Breast epithelium (tissue), 4 donors: ENCODE data around the gene CEP97. TPM values are rescaled to one million over a fixed set of nuclear protein-coding genes. Genes with fewer than 3 reads are reported as not detected.

Experiments
- DNase-seq, 2 donors: peaks; one replicate each; pipeline ENCODE4 v3.0.0-alpha.2; 2019; ENCODE audit warnings: low spot score in 2 of 2
- H3K27ac ChIP-seq, 2 donors: fragments of 200-600 bp; sonication (generic) in 1 of 2; one replicate each; pipeline ENCODE4 v1.5.1; 2016 to 2019; ENCODE audit warnings: mild to moderate bottlenecking in 1 of 2
- H3K27me3 ChIP-seq, 2 donors: fragments of 200-600 bp; sonication (generic) in 1 of 2; one replicate each; pipeline versions ENCODE4 v1.5.1 to v1.6.0; 2017 to 2019; ENCODE audit warnings: control low read depth in 1 of 2, mild to moderate bottlenecking in 1 of 2
- H3K36me3 ChIP-seq: fragments of 200-600 bp; one replicate; pipeline ENCODE4 v1.5.1; 2019
- H3K4me1 ChIP-seq, 2 donors: fragments of 200-600 bp; sonication (generic); one replicate each; pipeline ENCODE4 v1.5.1; 2016 to 2019; ENCODE audit warnings: control low read depth in 1 of 2
- H3K4me3 ChIP-seq, 3 donors: fragments of 200-600 bp; sonication (generic); 1 replicate in 2 of 3; 2 replicates in 1 of 3; pipeline ENCODE4 v1.5.1; 2016 to 2019; ENCODE audit warnings: mild to moderate bottlenecking in 3 of 3, moderate library complexity in 2 of 3
- H3K9me3 ChIP-seq, 2 donors: fragments of 200-600 bp; sonication (generic) in 1 of 2; one replicate each; pipeline ENCODE4 v1.5.1; 2016 to 2019; ENCODE audit warnings: control low read depth in 1 of 2
- CTCF ChIP-seq, 3 donors: fragments of 450-650 bp; IDR thresholded peaks; one replicate each; pipeline ENCODE4 v1.5.1; 2016 to 2017; ENCODE audit warnings: antibody characterized with exemption in 3 of 3, mild to moderate bottlenecking in 3 of 3, moderate library complexity in 3 of 3
- POLR2A ChIP-seq: fragments of 450-650 bp; IDR thresholded peaks from one replicate; pipeline ENCODE4 v1.6.1; 2016; ENCODE audit warnings: antibody characterized with exemption, mild to moderate bottlenecking, moderate library complexity
- POLR2AphosphoS5 ChIP-seq, 3 donors: sonication (generic); formaldehyde crosslinking; IDR thresholded peaks; one replicate each; pipeline ENCODE4 v1.6.1; 2017; ENCODE audit warnings: antibody characterized with exemption in 3 of 3
- intact Hi-C: fragments of 100-400 bp; cut with DNase I; formaldehyde crosslinking; loops from one replicate; pipeline ENCODE4 v1.15.1; 2023; ENCODE audit warnings: low total_unique reads
- total RNA-seq, 3 donors: library from RNA; depleted of rRNA; stranded (reverse); fragments of >200 nt; gene quantifications; one replicate each; pipeline ENCODE4 v1.1.0, GENCODE V29; 2016

CEP97 gene
- total RNA-seq, 3 donors from 2014 or later: 7.4 to 13.2 (median 12.1) TPM

DNA sequence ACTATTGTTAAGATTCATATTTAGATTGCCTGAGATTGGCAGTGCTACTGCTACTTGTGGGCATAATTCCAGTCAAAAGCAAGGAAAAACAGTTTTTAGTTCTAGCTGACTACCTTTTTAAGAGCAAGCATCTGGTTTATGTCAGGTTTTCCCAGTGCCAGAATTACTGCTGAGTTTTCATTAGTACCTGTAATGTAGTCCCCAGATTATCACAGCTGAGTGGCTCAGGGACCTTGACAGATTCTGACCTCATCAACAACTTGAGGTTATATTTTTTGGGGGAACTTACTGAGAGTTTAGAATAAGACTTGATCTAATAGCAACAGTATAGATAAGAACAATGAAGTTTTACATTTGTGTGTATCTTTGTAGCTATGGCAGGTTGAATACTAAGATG is 85.6 kb downstream of the CEP97 start:
- no peak for TF ChIP-seq CTCF (IDR thresholded peaks at IDR 0.05)
- no peak for TF ChIP-seq POLR2AphosphoS5 (IDR thresholded peaks at IDR 0.05)
- no peak for TF ChIP-seq POLR2A
- Histone ChIP-seq H3K4me3 (no peak overlapping the region), H3K27ac (peak overlapping the region; percentile 44 to 78), H3K36me3 (no peaks in the 10 kb centered on the region), H3K4me1 (no peaks in the 10 kb centered on the region), H3K27me3 (no peaks in the 10 kb centered on the region), H3K9me3 (no peaks in the 10 kb centered on the region)
- DNase-seq: no peak
- intact Hi-C loops: loop anchor here (10.0 kb wide), 1 partner anchor 415 kb away; no protein-coding TSS in a partner anchor

- no peaks in the 10 kb centered on the region for H3K9me3 ChIP-seq
- no peaks in the 10 kb centered on the region for H3K4me1 ChIP-seq
- no peak for DNase-seq
- intact Hi-C loops: loop anchor here (10.0 kb wide), 1 partner anchor 413 kb away; no protein-coding TSS in a partner anchor
- no peaks in the 10 kb centered on the region for H3K27me3 ChIP-seq
- H3K4me3 ChIP-seq: no peak overlapping the region
- TF ChIP-seq POLR2AphosphoS5 (IDR thresholded peaks at IDR 0.05) (no peak), POLR2A (no peak), CTCF (IDR thresholded peaks at IDR 0.05) (no peak)
- no peak overlapping the region for H3K27ac ChIP-seq
- H3K36me3 ChIP-seq: no peaks in the 10 kb centered on the region
Observed at GRCh38 chr3:101811875-101812274, 87.5 kb downstream of the CEP97 start.

GRCh38 chr3:101812895-101813294 is 88.5 kb downstream of the CEP97 start:
- TF ChIP-seq POLR2AphosphoS5 (IDR thresholded peaks at IDR 0.05) (no peak), POLR2A (no peak), CTCF (IDR thresholded peaks at IDR 0.05) (no peak)
- no peaks in the 10 kb centered on the region for H3K4me1 ChIP-seq
- H3K27me3 ChIP-seq: no peaks in the 10 kb centered on the region
- H3K9me3 ChIP-seq: no peaks in the 10 kb centered on the region
- no peak overlapping the region for H3K4me3 ChIP-seq
- DNase-seq: no peak
- intact Hi-C loops: loop anchor here (10.0 kb wide), 1 partner anchor 412 kb away; no protein-coding TSS in a partner anchor
- no peaks in the 10 kb centered on the region for H3K36me3 ChIP-seq
- H3K27ac ChIP-seq: no peak overlapping the region

- Histone ChIP-seq H3K36me3 (no peaks in the 10 kb centered on the region), H3K9me3 (no peaks in the 10 kb centered on the region), H3K27ac (no peak overlapping the region), H3K27me3 (no peaks in the 10 kb centered on the region), H3K4me1 (no peaks in the 10 kb centered on the region), H3K4me3 (no peak overlapping the region)
- DNase-seq: no peak
- intact Hi-C loops: loop anchor here (10.0 kb wide), 1 partner anchor 411 kb away; no protein-coding TSS in a partner anchor
- TF ChIP-seq CTCF (IDR thresholded peaks at IDR 0.05) (peak; percentile 9 to 62 (median 56)), POLR2AphosphoS5 (IDR thresholded peaks at IDR 0.05) (no peak), POLR2A (no peak)
Observed at GRCh38 chr3:101813817-101814440, 89.5 kb downstream of the CEP97 start.

DNA sequence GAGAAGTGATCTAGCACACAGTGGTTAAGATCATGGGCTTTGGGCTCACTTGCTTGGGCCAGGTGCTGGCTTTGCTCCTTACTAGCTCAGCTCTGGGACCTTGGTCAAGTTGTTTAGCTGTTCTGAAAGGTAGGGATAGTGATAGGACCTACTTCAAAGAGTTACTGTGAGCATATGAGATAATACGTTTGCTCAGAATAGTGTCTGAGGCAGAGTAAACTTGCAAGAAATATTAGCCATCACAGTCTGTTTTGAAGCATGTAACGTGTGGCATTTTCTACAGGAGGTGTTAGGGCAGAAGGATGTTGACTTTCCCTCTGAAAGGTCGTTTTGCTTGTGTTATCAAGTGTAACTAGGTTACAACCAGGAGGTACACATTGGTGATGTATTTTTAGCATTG is 90.4 kb downstream of the CEP97 start:
- H3K4me3 ChIP-seq: no peak overlapping the region

More for the DNA sequence above, 90.4 kb downstream of the CEP97 start:
- intact Hi-C loops: loop anchor here (10.0 kb wide), 1 partner anchor 410 kb away; no protein-coding TSS in a partner anchor
- Histone ChIP-seq H3K9me3 (no peaks in the 10 kb centered on the region), H3K36me3 (no peaks in the 10 kb centered on the region), H3K27me3 (no peaks in the 10 kb centered on the region), H3K27ac (no peak overlapping the region), H3K4me1 (no peaks in the 10 kb centered on the region)
- no peak for DNase-seq
- TF ChIP-seq CTCF (IDR thresholded peaks at IDR 0.05): no peak
- TF ChIP-seq POLR2AphosphoS5 (IDR thresholded peaks at IDR 0.05): no peak
- TF ChIP-seq POLR2A: no peak
